K562 (cell line): ENCODE measurements around the gene MYLK2.

ENCODE experiments used
- ZNF253 ChIP-seq: fragments of 250-450 bp; sonication (Bioruptor Pico); conservative IDR thresholded peaks from 2 replicates; pipeline ENCODE4 v1.6.1; 2021; ENCODE audit warnings: mild to moderate bottlenecking
- ZSCAN32 ChIP-seq: fragments of 450-650 bp; formaldehyde crosslinking; IDR thresholded peaks from 2 replicates; pipeline ENCODE4 v1.4.0; 2020; ENCODE audit warnings: mild to moderate bottlenecking, moderate library complexity
- TF ChIP-seq, protein P1 (sequence below): sonication (generic); formaldehyde crosslinking; IDR thresholded peaks from 2 replicates; pipeline ENCODE4 v1.8.0; 2022; ENCODE audit warnings: mild to moderate bottlenecking, missing genetic modification reagents, borderline replicate concordance

DNA sequence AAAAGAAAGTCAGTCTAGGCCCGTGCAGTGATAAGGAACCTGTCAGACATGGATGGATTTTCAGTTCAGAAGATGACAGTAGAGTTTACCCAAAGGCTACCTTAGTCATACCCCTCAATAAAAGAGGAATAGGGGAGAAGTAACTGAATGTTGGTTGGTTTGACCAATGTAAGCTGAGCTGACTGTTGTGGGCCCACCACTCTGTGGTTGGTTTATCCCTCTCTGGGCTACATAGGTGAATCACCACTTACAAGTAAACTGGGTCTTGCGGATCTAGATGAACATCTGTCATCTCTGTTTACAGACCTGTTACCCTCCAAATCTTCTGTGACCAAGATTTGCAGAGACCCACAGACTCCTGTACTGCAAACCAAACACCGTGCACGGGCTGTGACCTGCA lies 37.2 kb upstream of the MYLK2 start:
- TF ChIP-seq, protein P1, sequence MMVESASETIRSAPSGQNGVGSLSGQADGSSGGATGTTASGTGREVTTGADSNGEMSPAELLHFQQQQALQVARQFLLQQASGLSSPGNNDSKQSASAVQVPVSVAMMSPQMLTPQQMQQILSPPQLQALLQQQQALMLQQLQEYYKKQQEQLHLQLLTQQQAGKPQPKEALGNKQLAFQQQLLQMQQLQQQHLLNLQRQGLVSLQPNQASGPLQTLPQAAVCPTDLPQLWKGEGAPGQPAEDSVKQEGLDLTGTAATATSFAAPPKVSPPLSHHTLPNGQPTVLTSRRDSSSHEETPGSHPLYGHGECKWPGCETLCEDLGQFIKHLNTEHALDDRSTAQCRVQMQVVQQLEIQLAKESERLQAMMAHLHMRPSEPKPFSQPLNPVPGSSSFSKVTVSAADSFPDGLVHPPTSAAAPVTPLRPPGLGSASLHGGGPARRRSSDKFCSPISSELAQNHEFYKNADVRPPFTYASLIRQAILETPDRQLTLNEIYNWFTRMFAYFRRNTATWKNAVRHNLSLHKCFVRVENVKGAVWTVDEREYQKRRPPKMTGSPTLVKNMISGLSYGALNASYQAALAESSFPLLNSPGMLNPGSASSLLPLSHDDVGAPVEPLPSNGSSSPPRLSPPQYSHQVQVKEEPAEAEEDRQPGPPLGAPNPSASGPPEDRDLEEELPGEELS = no peak
- TF ChIP-seq ZNF253 (no peak), ZSCAN32 (CRISPR knock-in tag) (no peak)
